ENCODE data around the gene CAV3. TPM values are rescaled to one million over a fixed set of nuclear protein-coding genes. Genes with fewer than 3 reads are reported as not detected.

The CAV3 gene
- total RNA-seq, 1 experiment from 2014 or later = not detected

DNA sequence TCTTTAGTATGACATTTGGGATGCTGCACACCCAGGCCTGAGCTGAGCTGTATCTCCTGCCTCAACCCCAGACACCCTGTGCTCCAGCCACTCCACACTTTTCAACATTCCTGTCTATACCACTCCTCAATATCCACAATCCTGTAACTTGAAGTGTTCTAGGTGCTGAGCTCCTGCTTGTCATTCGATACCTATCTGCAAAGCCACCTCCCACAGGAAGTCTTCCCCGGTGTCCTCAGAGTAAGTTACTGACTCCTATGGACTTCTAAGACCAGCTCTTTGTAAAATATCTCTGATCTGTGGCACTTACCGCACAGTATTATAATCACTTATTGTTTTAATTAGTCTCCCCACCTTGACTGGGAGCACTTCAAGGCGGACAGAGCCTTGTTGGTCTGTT lies 1.2 kb upstream of the CAV3 start:
- ChIA-PET CTCF (interaction anchor here (0.6 to 1.9 kb wide), 3 partner anchors 37 to 117 kb away, joined by 3 to 8 read pairs (median 4); partner anchors contain the start of gene OXTR), POLR2A (no interaction called here)
- DNase-seq (ENCODE audit: unreplicated experiment) = no peak
- intact Hi-C loops (cut with micrococcal nuclease) = no loop called here
- peak overlapping the region; percentile 64 for H3K27ac Mint-ChIP-seq (ENCODE audit: low read depth, unreplicated experiment)
- no peak overlapping the region for H3K4me3 Mint-ChIP-seq (ENCODE audit: unreplicated experiment)
- no TSS peak for BruUV-seq (replicated peaks)
- peaks cover 7% of the 10 kb centered on the region for H3K4me1 Mint-ChIP-seq (ENCODE audit: insufficient read depth, unreplicated experiment)
- TF ChIP-seq, protein P1, sequence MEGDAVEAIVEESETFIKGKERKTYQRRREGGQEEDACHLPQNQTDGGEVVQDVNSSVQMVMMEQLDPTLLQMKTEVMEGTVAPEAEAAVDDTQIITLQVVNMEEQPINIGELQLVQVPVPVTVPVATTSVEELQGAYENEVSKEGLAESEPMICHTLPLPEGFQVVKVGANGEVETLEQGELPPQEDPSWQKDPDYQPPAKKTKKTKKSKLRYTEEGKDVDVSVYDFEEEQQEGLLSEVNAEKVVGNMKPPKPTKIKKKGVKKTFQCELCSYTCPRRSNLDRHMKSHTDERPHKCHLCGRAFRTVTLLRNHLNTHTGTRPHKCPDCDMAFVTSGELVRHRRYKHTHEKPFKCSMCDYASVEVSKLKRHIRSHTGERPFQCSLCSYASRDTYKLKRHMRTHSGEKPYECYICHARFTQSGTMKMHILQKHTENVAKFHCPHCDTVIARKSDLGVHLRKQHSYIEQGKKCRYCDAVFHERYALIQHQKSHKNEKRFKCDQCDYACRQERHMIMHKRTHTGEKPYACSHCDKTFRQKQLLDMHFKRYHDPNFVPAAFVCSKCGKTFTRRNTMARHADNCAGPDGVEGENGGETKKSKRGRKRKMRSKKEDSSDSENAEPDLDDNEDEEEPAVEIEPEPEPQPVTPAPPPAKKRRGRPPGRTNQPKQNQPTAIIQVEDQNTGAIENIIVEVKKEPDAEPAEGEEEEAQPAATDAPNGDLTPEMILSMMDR (IDR thresholded peaks at IDR 0.05; ENCODE audit: unreplicated experiment) = no peak
- no peaks in the 10 kb centered on the region for H3K9me3 Mint-ChIP-seq (ENCODE audit: unreplicated experiment)
- peaks cover 6% of the 10 kb centered on the region for H3K36me3 Mint-ChIP-seq (ENCODE audit: insufficient read depth, unreplicated experiment)
- no peaks in the 10 kb centered on the region for H3K27me3 Mint-ChIP-seq (ENCODE audit: insufficient read depth, unreplicated experiment)

DNA sequence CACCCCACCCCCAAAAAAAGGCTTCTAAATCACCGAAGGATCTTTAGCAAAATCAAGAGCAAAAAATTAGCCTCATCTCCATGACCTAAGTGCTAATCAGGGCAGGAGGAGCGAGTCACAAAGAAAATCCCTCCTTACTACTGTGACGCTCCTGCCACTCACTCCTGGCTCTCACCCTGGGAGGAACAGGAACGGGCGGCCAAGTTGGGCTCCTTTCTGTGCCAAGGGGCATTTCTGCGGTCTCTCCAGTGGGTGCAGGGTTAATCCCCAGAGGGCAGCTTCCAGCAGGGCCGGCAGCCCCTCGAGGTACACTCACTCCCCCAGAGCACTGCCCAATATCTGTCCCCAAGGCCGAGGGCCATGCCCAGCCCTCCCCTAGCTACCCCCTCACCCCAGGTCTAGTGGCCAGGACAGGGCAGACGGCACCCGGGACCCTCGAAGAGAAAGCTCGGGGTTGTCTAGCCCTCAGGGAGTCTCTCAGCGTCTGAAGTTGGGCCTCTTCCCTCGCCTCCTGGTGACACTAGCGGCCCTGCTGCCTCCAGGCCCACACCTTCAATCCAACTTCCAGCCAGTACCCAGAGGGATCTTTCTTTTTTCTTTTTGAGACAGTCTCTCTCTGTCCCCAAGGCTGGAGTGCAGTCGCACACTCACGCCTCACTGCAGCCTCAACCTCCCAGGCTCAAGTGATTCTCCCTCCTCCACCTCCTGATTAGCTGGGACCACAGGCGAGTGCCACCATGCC lies 706 bp downstream of the CAV3 start:
- Mint-ChIP-seq H3K27me3 (ENCODE audit: insufficient read depth, unreplicated experiment) (no peaks in the 10 kb centered on the region), H3K4me1 (ENCODE audit: insufficient read depth, unreplicated experiment) (peaks cover 15% of the 10 kb centered on the region), H3K9me3 (ENCODE audit: unreplicated experiment) (no peaks in the 10 kb centered on the region), H3K36me3 (ENCODE audit: insufficient read depth, unreplicated experiment) (peaks cover 12% of the 10 kb centered on the region), H3K4me3 (ENCODE audit: unreplicated experiment) (no peak overlapping the region), H3K27ac (ENCODE audit: low read depth, unreplicated experiment) (no peak overlapping the region)
- ChIA-PET POLR2A (interaction anchor here (0.7 kb wide), 1 partner anchor 10 kb away, joined by 6 read pairs; no protein-coding TSS in a partner anchor), CTCF (no interaction called here)
- DNase-seq (ENCODE audit: unreplicated experiment) = no peak
- TF ChIP-seq, protein P1 (IDR thresholded peaks at IDR 0.05; ENCODE audit: unreplicated experiment) = no peak
- intact Hi-C loops (cut with micrococcal nuclease) = no loop called here
- no TSS peak for BruUV-seq (replicated peaks)

DNA sequence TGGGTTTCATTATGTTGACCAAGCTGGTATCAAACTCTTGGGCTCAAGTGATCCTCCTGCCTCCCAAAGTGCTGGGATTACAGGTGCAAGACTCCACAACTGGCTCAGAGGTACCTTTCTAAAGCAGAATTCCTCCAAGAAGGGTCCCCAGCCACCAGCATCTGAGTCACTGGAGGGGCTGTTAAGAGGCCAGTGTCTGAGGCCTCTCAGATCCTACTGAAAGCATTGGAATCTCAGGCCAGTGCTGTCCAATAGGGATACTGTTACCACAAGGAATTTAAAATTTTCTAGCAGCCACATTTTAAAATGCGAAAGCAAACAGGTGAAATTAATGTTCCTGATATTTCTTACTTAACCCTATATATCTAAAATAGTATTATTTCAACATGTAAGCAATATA lies 1.3 kb downstream of the CAV3 start:
- Mint-ChIP-seq H3K27me3 (ENCODE audit: insufficient read depth, unreplicated experiment) (no peaks in the 10 kb centered on the region), H3K4me3 (ENCODE audit: unreplicated experiment) (no peak overlapping the region)
- TF ChIP-seq, protein P1 (IDR thresholded peaks at IDR 0.05; ENCODE audit: unreplicated experiment) = no peak

DNA sequence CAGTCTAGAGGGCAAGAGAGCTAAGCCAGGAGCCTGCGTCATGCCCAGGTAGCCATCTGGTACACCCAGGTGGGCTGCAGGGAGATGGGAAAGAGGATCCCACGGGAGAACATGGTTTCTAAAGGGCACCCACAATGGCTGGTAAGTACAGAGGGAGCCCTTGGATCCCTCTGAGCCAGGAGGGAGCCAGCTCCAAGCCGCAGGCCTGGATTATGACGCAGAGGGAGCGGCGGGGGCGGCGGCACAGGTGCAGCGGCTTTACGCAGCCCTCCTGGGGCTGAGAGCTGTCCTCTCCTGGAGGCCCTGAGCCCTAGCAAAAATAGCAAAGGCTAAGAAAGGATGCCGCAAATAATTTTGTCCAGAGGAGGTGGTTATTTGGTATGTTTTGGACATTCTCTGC lies 2.8 kb downstream of the CAV3 start:
- H3K9me3 Mint-ChIP-seq (ENCODE audit: unreplicated experiment) = no peaks in the 10 kb centered on the region
- TF ChIP-seq, protein P1 (IDR thresholded peaks at IDR 0.05; ENCODE audit: unreplicated experiment) = no peak
- ChIA-PET CTCF (no interaction called here), POLR2A (no interaction called here)
- peaks cover 33% of the 10 kb centered on the region for H3K4me1 Mint-ChIP-seq (ENCODE audit: insufficient read depth, unreplicated experiment)
- no peak overlapping the region for H3K4me3 Mint-ChIP-seq (ENCODE audit: unreplicated experiment)
- no peaks in the 10 kb centered on the region for H3K27me3 Mint-ChIP-seq (ENCODE audit: insufficient read depth, unreplicated experiment)
- peak overlapping the region; percentile 66 for H3K27ac Mint-ChIP-seq (ENCODE audit: low read depth, unreplicated experiment)
- H3K36me3 Mint-ChIP-seq (ENCODE audit: insufficient read depth, unreplicated experiment) = peaks cover 19% of the 10 kb centered on the region
- intact Hi-C loops (cut with micrococcal nuclease) = no loop called here
- no TSS peak for BruUV-seq (replicated peaks)
- no peak for DNase-seq (ENCODE audit: unreplicated experiment)

More for the DNA sequence above, 1.3 kb downstream of the CAV3 start:
- intact Hi-C loops (cut with micrococcal nuclease) = no loop called here
- no peaks in the 10 kb centered on the region for H3K9me3 Mint-ChIP-seq (ENCODE audit: unreplicated experiment)
- ChIA-PET POLR2A (interaction anchor here (0.7 kb wide), 1 partner anchor 10 kb away, joined by 6 read pairs; no protein-coding TSS in a partner anchor), CTCF (no interaction called here)
- H3K4me1 Mint-ChIP-seq (ENCODE audit: insufficient read depth, unreplicated experiment) = peaks cover 21% of the 10 kb centered on the region
- peaks cover 13% of the 10 kb centered on the region for H3K36me3 Mint-ChIP-seq (ENCODE audit: insufficient read depth, unreplicated experiment)
- BruUV-seq (replicated peaks) = no TSS peak
- no peak overlapping the region for H3K27ac Mint-ChIP-seq (ENCODE audit: low read depth, unreplicated experiment)
- DNase-seq (ENCODE audit: unreplicated experiment) = no peak
